Measurements from ENCODE around the gene SASH3.

SASH3 gene

GRCh38 chrX:129818123-129818522 lies 38.4 kb downstream of the SASH3 start:
- DNase-seq, result no peak

DNA sequence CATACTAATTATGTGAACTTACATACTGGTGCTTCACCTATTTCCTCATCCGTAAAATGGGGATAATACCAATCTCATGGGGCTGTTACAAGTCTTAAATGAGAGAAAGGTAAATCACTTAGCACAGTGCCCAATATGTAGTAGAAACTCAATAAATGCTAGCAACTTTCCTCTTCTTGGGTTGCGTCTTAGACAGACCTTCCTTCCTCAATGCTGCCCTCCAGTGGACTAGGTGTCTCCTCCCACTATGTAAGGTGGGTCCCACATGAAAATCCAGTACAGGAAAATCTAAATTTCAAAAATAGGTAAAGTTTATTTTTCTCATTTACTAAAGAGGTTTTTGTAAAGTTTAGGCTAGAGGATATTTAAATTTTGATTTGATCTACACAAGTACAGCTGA lies 43.4 kb downstream of the SASH3 start:
- peak; percentile 19 for DNase-seq

- DNase-seq, result no peak
Measured at GRCh38 chrX:129823522-129823921, 43.8 kb downstream of the SASH3 start.

- no peak for DNase-seq
Measured at GRCh38 chrX:129824620-129825019, 44.9 kb downstream of the SASH3 start.

- DNase-seq, result no peak
Measured at GRCh38 chrX:129825746-129826505, 46.2 kb downstream of the SASH3 start.

DNA sequence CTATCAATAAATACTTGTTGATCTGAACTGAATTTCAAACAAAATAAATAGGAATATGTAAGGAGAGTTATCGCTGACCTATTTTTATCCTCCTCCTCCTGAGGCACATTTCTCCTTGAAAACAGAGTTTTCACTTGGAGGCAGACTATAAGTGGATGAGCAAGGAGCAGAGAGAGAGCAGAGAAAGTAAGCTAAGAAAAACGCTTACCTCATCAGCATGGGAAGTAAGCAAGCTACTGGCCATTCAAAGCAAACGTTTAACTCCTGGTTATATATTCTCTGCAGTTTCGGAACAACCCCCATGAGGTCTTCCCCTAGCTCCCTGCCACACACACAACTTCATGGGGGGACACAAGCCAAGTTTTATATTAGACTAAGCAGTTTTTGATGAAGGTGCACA lies 50.7 kb downstream of the SASH3 start:
- DNase-seq, result no peak

- DNase-seq, result no peak
Measured at GRCh38 chrX:129831091-129831885, 51.5 kb downstream of the SASH3 start.

GRCh38 chrX:129833153-129833990 lies 53.6 kb downstream of the SASH3 start:
- DNase-seq, result no peak

- DNase-seq, result no peak
Measured at GRCh38 chrX:129836827-129837226, 57.1 kb downstream of the SASH3 start.

GRCh38 chrX:129840344-129840743 lies 60.6 kb downstream of the SASH3 start:
- no peak for DNase-seq

DNA sequence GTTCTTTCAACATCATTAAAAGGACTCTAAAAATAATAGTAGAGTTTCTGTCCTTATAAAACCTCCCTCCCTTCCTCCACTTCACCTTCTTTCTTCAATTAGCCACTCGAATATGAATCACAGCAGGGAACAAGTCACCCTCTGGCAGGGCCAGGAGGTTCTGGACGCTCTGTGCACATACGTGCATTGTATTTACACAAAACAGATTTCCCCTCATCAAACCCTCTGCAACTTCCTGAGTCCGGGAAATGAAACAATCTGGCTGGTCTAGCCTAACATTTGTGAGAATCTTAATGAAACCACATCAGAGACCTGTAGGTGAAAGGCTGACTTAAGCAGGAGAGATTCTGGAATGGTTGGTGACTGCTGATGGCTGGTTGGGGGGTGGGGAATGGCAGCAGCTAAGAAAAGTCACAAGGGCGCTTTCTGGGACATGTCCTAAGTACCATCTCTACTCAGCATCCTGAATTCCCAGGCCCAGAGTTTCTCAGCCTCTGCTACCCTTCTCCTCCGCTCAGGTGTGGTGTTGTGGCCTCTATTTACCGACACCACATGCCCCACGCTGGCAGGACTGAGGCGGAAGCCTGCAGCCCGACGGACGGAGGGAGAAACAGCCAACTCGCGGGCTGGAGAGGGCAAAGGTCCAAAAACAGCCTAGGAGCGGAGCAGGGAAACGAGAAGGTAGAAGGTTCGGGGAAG lies 62.9 kb downstream of the SASH3 start:
- DNase-seq, result no peak

DNA sequence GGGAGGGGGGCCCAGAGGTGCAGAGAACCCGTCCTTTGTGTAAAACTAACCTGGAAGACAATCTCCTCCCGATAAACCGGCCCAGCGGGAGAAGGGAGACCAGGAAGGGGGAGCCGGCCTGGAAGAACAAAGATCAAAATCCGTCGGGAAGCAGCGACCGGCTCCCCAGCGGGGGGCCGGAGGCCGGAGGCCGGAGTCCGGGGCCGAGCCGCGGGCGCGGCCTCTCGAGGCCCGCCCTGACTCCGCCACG lies 63.4 kb downstream of the SASH3 start:
- no peak for DNase-seq

DNA sequence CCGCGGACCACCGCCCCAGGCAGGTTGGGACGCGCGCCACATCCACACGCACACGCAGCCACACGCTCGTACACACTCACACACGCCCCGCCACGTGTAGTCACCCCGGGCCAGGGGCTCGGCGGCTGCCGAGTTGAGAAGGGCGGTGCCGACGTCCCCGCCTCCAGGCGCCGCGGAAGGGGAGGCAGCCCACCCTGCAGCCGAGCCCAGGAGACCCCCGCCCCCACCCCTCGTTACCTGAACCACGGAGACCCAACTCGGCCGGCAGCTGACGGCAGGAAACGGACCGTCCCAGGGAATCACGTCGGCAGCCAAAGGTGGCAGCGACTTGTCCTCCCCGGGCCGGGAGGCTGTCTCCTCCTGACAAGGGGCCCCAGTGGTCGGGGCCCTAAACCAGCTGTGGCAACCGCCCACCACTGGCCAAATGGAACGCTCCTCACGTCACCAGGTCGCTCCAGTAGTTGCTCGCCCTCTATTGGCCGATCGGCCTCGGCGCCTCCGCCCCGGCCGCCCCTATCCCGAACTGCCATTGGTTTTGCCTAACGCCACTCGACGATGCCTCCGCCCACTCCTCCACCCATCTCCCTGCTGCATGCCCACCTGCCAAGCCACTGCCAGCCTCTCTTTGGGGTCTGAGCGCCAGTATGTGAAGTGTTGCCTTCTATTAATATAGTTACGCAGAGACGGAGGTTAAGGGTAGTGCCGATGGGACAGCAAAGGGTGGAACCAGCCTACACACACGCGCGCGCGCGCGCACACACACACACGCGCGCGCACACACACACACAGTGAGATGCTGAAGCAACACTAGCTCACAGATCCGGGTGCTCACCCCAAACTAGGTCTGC lies 63.9 kb downstream of the SASH3 start, which contains the start of gene ZDHHC9:
Gene ZDHHC9 (minus strand): TSS at position 428 of the 848 bp plus-strand sequence. CDS start 1,941 bp downstream, outside the sequence.
- peak; percentile 77 for DNase-seq
